OCI-M2 (cell line): ENCODE measurements around the gene BRD4.

Source experiments
- DNase-seq: peaks from one replicate; lab custom pipeline; 2025; ENCODE audit not compliant: unreplicated experiment; lab: John Stamatoyannopoulos, UW

BRD4 gene

DNA sequence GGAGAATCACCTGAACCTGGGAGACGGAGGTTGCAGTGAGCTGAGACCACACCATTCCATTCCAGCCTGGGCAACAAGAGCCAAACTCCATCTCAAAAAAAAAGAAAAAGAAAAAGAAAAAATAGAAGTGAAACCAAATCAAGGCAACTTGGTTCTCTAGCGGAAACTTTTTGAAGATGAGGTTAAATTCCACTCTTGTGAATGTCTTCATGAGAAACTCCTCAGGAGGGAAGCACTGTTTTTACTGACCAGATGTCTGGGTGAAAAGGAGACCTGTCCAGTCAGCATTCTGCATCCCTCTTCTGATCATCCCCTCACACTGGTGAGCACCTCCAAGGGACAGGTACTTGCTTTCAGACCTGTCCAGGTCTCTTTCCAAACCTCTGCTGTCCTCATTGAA lies 15.8 kb downstream of the BRD4 start:
- no peak for DNase-seq

DNA sequence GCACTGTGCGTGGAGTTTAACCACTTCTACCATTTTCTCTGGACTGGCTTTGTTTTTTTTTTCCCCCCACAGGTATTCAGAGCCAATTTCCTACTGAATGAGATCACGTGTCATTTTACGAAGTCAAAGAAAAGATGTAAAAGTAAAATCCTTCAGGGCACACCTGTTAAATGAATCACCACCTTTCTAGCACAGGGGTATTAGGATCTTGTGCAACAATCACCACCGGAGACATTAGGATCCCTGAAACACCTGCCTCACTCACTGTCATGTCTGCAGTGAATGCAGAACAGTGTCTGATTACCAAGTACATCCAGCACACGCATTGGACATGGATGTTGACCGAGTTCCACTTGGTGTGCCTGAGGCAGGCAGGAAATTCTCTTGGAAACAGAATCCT lies 17.2 kb downstream of the BRD4 start:
- no peak for DNase-seq

DNA sequence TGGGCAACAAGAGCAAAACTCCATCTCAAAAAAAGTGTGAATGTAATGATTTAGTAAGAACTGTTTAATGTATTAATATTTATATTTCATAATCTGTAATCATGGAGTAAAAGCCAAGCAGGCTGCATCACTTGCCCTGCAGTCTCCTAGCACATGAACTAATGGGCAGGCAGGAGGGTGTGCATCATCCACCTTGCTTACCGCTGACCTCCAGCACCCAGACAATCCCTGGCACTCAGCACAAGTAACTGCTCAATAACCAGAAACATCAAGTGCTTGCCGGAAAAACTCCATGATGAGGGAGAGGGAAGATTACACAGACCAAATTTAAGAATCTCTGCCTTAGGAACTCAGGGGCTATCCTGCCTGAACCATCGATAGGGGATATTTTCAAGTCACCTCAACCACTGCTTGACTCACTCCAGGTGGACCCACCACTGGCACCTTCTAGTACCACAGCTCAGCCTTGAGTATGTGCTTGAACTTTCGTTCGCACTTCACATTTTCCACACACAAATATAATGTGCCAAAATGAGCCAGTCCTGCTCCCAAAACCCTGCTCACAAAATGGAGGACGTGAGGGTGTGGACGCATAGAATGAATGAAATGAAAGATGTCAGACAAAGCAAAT lies 18.6 kb downstream of the BRD4 start:
- DNase-seq = no peak

DNA sequence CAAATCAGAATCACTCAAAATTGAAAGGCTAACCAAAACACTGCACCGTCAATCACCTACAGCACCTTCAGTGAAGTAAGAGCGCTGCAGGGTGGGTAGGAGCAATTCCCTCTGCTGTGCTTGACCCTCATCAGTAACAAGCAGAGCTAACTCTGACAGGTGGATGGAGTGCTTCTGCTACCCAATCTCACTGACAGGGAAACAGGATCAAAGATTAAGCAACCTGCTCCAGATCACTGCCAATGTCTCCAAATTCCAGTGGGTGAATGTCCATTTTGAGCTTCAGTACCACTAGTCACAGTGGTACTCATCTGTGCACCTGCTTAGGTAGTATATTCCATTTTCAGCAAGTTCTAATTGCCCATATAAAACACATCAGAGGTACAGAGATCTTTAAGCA lies 25.2 kb downstream of the BRD4 start:
- no peak for DNase-seq

DNA sequence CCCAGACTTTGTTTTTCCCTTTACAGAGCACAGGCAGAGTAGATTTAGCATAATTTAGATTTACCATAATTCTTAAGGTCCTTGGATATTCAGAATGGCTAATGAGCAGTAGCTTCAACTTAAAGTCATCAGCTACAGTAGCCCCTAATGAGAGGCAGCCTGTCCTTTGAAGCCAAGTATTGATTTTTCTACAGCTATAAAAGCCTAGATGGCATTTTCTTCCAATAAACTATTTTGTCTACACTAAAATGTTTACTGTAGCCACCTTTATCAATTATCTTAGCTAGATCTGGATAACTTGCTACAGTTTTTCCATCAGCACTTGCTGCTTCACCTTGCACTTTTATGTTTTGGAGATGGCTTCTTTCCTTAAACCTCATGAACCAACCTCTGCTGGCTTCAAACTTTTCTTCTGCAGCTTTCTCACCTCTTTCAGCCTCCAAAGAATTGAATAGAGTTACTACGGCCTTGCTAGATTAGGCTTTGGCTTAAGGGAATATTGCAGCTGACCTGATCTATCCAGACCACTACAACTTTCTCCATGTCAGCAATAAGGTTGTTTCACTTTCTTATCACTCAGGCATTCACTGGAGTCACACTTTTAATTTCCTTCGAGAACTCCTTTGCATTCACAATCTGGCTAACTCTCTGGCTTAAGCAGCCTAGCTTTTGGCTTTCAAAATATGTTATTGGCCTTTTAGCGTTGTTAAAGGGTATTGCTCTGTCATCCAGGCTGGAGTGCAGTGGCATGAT lies 26.6 kb downstream of the BRD4 start:
- DNase-seq = no peak

DNA sequence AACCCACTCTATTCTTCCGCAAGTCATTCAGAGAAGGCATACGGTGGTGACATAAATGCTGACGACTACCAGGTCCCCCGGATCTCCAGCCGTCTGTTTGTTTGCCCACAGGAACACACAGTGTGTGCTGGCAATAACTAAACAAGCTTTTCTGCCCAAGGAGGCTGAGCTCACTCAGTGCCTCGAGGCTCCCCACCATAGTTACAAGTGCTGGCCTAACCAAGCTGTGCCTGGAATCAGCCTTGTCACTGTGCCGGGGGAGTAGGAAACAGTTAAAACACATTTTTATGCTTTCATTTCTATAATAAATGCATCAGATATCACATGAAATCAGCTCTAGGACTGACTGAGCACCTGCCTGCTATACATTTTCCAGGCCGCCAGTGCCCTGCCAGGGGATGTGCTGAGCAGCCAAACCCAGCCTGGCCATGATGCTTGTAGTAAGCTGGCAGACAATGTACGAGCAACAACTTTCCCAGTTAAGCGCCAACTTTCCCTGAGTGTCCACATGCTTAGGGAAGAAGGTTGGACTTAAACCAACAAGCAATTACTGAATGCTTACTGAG lies 28.1 kb downstream of the BRD4 start:
- DNase-seq = no peak

DNA sequence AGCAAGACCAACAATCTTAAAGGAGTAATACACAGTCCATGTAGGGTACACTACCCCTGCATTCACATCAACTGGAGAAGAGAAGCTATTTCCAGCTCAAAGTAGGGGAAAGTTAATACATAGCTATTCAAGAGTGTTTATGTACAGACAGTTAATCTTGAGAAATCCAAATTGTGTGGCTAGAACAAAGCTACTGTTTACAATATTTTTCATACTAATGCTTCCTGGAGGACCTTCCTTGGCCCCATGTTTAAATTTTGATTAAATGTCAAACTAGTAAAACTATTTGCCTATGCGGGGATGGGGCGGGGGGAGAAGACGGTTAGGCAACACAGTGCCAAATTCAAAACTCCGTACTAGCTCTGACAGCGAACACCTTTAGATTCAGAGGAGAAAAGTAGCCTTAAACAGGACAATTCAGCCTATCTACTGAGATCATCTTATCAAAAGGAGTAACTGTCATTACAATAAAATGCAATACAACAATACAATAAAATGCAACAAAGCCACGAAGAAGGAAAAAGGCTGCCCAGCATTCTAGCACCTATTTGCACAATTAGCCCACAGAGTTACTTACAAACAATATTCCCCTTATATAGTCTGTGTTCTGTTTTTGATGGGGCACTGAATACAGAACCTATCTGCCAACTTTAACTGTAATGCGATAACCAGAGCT lies 29.1 kb downstream of the BRD4 start:
- DNase-seq = no peak

DNA sequence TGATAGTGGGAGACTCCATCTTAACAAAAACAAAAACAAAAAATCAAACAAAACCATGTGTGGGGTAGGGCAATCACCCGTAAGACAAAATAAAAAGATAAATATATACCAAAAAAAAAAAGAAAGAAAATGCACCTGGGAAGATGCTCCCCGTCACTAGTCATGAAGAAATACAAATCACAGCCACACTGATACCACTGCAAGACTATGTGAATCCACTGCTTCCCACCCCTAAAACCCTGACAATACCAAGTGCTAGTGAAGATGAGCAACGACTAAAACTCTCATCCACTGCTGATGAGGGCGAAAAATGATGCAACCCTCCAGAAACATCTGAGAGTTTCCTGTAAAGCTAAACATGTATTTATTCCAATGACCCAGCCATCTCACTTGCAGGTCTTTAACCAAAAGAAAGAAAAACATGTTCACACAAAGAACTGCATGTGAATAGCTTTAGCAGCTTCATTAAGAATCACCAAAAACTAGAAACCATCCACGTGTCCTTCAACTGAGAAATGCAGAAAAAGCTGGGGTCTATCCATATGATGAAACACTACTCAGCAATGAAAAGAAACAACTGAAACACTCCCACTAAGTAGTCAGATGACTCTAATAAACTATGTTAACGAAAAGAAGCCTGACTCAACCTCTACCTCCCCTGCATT lies 31.7 kb downstream of the BRD4 start:
- no peak for DNase-seq

DNA sequence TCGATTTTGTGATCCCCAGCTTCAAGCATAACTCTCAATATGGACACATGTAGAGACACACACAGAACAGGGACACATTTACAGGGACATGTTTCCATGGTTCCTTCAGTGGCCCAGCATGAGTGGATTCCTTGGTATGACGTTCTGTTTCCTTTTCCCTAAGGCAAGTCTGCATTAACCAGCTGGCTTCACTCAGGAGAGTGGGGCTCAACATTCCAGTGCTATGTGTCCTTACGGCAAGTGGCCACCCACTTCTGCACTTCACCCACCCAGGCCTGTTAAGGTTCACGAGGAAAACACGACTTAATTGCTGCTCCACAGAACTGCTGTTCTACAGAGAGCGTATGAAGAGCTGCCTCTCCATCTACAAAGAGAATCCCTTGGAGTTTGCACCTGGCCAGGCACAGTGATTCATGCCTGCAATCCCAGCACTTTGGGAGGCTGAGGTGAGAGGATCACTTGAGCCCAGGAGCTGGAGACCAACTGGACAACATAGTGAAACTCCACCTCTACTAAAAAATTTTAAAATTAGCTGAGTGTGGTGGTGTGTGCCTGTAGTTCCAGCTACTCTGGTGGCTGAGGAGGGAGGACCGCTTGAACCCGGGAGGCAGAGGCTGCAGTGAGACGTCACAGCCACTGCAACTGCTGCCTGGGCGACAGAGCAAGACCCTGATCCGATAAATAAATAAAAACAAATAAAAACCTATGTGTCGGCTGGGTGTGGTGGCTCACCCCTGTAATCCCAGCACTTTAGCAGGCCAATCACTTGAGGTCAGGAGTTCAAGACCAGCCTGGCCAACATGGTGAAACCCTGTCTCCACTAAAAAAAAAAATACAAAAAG lies 32.5 kb downstream of the BRD4 start:
- no peak for DNase-seq

DNA sequence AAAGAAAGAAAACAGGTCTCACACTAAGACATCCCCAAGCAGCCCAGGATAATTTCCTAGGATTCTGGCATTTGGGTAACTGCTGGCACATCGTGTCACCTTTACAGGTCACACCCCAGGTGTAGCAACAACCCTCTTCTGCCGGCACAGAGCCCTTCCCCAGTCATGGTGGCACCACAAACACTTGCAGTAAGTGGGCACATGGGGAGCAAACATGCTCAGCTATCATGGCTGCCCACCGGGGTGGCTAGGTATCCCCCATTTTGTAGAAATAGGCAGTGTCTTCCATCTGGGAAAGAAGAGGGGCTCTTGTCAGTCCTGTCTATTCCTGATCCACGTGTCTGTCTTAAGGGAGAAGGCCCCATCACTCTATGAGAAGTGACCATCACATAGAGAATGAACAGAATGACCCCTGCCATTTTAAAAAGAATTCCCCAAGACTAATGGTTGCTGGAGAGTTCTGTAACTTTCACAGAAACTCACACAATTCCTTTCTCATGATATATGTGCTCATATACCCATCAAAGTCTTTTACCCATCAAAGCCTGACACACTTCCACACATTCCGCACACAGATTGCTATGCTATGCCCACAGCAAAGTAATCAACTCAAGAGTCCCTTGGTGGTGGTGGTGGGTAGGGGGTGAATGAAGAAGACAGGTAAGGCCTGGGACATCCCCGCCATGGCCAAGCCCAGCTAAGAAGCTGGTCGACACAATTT lies 33.3 kb downstream of the BRD4 start:
- no peak for DNase-seq

DNA sequence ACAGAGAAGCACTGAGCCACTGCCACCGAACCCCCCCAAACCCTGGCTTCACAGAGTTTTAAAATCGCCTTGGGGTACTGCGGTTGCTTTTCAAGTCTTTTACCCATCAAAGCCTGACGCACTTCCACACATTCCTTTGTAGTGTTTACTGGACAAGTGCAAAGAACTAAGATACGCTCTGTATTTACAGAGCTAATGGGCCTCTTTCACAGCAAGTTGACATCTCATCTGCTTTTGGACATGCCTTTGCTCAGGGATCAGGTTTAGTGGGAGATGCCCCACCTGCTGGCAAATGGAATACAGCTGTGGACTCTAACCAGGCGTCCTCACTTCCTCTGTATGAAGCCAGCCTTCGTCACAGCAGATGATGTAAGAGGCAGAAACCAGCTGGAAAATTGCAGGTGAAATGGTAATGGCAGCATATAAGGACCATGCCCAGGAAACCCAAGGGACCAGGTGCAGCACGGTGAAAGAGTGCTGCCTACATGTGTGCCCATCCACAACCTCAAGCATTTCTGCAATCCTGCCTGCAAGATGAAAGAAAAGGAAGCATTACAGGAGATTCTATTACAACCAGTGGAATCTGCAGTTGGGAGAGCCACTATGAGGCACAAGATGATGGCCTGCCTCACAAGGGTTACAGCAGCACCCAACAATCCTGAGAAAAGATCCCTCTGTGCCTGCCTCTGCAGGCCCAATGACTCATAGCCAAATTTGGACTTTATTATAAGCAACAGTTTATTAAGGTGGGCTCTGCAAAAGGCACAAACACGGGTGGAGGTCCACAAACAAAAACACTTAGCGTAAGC lies 34.7 kb downstream of the BRD4 start:
- no peak for DNase-seq

DNA sequence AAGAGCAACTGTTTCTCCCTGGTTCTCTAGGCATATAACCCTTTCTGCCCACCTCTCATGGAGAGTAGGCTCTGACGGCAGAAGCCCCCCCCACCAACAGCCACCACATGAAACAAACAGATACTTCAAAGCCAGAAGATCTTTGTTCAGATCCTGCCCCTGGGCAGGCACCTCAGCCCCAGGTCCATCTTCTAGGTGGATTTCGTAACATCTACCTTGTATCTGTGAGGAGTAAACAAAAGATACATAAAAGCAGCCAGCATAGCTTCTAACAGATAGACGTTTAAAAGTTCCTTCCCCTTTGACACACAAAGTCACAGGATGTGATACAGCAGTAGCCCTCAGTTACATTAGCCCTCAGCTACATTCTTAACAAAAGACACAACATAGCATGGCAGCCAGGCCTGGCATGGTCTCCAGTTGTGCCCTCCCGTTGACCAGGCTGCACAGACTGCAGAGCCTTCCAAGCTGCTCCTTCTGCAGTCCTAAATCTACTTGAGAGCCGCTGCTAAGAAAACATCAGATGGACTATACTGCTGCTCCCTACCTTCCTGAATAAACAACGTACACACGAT lies 35.4 kb downstream of the BRD4 start:
- DNase-seq = no peak

DNA sequence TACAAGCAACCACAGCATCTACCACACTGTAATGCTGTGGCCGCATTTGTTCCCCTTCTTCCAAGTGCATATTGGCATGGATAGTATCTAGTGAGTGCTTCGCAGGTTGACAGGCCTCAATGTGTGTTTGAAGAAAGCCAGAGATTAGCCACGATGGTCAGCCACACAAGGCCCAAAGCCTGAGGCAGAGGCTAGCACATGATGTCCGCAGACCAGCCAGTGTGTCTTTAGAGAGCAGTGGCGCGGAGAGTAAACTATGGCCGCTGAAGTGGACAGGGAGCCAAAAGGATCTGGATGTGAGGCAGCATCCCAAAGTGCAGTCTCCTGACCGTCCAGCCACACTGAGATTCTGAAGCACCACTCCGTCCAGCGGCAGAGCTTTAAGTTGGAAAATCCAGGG lies 36.0 kb downstream of the BRD4 start:
- DNase-seq = no peak

DNA sequence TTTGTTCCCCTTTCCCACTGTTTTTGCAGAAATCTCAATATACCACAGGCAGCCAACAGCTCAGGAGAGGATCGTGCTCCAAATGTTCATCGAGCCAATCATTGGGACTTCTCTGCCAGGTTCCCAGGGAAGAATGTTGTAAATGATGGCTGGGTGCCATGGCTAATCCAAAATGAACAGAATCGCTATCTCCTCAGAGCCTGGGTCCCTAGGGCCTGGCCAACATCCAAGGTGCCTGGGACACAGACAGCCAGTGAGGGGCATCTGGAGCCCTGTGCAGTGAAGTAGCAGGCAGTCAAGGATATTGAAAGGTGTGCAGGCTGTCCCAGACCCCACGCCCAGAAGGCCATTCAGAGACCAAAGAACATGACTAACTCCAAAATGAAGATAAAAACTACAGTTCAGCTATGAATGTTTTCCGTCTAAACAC lies 37.8 kb downstream of the BRD4 start:
- no peak for DNase-seq

DNA sequence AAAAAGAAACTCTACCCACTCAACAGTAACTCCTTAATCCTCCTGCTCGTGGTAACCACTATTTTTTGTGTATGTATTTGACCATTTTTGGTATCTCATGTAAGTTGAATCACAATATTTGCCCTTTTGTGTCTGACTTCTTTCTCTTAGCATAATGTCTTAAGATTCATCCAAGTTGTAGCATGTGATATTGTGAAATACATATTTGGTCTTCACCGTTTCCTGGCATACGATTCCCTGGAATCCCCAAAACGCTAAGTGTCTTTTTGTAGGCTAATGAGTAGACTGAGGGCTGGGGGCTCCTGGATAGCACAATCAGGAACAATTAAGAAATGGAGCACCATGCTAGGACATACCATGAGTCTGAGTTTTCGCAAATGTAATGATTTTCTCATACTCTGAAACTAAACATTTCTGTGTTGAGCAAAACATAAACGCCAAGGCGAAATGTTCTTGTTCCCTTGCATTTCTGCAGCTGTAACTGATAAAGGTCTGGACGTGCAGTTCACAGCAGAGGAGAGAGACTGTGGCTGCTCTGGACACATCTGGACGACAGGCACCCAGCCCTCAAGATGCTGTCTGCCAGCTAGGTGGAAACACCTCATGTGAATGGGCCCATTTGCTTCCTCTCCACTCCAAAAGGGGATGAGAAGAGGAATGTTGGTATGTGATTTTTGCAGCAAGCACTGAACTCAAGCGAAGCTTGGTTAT lies 38.4 kb downstream of the BRD4 start:
- no peak for DNase-seq

DNA sequence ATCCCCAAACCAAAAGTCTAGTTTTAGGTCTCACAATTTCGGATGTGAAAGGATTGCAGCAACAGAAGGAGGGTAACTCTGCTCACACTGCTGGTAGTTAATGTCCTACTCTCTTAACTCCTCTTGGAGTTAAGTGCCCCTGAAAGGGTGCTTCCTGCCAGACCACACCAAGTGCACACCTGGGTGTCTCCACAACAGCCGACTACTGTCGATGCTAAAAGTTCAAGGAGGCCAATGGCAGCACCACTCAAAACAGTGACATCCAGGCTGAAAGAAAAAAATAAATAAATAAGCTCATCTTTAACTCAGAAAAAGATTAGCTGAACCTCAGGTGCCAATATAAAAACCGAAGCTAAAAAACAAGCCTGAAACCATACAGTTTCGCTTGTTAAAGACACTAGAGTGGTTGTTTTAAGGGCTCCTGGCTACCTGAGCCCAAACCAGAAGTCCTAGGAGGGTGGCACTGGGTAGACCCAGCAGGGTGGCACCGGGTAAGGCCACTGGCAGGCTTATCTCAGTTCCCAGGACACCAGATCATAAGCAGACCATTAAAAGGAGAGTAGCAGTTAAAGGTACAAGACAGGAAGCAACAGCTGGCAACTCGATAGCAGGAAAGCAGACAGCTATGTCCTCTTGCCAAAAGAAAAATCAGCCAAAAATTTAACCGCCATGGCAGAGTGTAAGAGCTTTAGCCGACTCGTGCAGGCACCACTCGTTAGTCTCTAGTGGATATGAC lies 39.3 kb downstream of the BRD4 start:
- DNase-seq = no peak

DNA sequence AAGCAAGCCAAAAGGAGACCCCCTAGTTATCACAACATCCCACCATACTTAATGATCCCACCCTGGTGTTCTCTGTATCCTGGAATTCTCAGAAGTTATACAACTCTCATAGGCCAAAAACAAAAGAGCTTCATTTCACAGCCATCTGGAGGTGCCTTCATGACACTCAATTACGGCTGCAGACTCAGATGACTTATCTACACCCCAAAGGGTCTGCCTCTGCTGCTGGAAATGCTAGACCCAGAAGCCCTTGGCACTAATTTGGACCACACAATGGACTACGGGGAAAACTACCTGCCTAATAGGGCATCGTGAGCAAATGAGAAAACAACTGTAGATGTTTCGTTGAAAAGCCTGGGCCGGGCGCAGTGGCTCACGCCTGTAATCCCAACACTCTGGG lies 40.2 kb downstream of the BRD4 start:
- no peak for DNase-seq
